HG02610 (cell line): ENCODE measurements around the gene LST1.

Experiments
- ATAC-seq: cut with Tn5 transposase; IDR thresholded peaks from one replicate; pipeline ENCODE4 v1.9.1; 2021; ENCODE audit warnings: mild to moderate bottlenecking, moderate library complexity; ENCODE audit not compliant: unreplicated experiment

LST1 gene

GRCh38 chr6:31559958-31560696 is 25.9 kb upstream of the LST1 start:
- ATAC-seq: peak; percentile 52

DNA sequence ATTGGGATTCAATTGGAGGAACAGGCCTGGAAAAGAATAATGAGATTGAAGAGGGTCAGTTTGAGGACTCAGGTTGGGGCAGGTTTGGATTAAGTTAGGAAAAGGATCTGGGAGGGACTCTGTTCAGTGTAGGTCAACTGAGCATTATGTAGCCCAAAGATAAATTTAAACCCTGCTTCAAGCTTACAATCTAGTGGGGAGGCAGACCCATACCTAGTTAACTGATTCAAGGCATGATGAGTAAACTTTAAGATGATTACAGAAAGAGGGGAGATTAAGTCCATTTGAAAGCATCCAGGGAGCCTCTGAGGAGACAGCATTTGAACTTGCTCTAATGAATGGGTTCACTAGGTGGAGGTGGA is 25.4 kb upstream of the LST1 start:
- ATAC-seq: no peak

DNA sequence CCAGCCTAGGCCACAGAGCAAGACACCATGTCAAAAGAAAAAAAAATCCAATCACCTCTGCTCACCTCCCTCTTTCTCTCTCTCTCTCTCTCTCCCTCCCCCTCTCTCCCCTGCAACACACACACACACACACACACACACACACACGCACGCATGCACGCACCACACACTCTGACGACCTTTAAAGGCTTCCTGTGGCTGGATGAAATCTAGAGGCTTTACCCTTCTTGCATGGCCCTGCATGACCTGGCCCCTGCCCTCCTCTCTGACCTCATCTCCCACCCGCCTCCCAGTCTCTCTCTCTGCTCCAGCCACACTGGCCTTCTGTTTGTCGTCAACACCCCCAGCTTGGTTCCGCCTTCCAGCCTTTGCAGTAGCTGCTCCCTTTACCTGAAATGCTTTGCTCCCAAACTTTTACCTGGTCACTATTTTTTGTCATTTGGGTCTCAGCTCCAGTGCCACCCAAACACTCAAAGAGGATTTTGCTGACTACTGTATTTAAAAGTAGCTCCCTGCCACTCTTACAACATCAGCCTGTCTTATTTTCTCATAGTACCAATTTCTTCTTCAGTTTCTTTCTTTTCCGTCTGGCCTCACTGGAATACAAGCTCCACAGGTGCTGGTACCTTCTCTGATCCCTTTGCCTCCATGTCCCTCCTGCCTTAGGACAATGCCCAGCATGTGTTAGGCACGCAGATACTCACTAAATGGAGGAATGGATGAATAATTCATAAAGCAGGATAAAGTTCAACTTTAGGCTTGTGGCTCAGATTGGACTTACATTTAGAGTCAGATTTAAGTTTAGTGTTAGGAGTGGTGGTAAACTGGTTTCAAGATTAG is 18.3 kb upstream of the LST1 start:
- ATAC-seq: no peak

- peak; percentile 69 for ATAC-seq
Observed at GRCh38 chr6:31568537-31568961, 17.5 kb upstream of the LST1 start.

GRCh38 chr6:31569861-31570536 is 16.1 kb upstream of the LST1 start:
- no peak for ATAC-seq

- no peak for ATAC-seq
Observed at GRCh38 chr6:31572041-31572911, 13.8 kb upstream of the LST1 start, which contains the start of gene LTA. Gene LTA, plus strand, starts transcription at chr6:31572289. Its CDS starts 454 bp downstream, at chr6:31572743.

- no peak for ATAC-seq
Observed at GRCh38 chr6:31573239-31574105, 12.6 kb upstream of the LST1 start.

DNA sequence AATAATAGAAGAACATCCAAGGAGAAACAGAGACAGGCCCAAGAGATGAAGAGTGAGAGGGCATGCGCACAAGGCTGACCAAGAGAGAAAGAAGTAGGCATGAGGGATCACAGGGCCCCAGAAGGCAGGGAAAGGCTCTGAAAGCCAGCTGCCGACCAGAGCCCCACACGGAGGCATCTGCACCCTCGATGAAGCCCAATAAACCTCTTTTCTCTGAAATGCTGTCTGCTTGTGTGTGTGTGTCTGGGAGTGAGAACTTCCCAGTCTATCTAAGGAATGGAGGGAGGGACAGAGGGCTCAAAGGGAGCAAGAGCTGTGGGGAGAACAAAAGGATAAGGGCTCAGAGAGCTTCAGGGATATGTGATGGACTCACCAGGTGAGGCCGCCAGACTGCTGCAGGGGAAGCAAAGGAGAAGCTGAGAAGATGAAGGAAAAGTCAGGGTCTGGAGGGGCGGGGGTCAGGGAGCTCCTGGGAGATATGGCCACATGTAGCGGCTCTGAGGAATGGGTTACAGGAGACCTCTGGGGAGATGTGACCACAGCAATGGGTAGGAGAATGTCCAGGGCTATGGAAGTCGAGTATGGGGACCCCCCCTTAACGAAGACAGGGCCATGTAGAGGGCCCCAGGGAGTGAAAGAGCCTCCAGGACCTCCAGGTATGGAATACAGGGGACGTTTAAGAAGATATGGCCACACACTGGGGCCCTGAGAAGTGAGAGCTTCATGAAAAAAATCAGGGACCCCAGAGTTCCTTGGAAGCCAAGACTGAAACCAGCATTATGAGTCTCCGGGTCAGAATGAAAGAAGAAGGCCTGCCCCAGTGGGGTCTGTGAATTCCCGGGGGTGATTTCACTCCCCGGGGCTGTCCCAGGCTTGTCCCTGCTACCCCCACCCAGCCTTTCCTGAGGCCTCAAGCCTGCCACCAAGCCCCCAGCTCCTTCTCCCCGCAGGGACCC is 11.7 kb upstream of the LST1 start:
- no peak for ATAC-seq

GRCh38 chr6:31575335-31575901 is 10.7 kb upstream of the LST1 start, which contains the start of gene TNF:
Gene TNF, plus strand, starts transcription at chr6:31575565. Its CDS starts 177 bp downstream, at chr6:31575742.
- no peak for ATAC-seq

DNA sequence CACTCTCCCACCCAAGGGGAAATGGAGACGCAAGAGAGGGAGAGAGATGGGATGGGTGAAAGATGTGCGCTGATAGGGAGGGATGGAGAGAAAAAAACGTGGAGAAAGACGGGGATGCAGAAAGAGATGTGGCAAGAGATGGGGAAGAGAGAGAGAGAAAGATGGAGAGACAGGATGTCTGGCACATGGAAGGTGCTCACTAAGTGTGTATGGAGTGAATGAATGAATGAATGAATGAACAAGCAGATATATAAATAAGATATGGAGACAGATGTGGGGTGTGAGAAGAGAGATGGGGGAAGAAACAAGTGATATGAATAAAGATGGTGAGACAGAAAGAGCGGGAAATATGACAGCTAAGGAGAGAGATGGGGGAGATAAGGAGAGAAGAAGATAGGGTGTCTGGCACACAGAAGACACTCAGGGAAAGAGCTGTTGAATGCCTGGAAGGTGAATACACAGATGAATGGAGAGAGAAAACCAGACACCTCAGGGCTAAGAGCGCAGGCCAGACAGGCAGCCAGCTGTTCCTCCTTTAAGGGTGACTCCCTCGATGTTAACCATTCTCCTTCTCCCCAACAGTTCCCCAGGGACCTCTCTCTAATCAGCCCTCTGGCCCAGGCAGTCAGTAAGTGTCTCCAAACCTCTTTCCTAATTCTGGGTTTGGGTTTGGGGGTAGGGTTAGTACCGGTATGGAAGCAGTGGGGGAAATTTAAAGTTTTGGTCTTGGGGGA is 10.0 kb upstream of the LST1 start:
- ATAC-seq: no peak

DNA sequence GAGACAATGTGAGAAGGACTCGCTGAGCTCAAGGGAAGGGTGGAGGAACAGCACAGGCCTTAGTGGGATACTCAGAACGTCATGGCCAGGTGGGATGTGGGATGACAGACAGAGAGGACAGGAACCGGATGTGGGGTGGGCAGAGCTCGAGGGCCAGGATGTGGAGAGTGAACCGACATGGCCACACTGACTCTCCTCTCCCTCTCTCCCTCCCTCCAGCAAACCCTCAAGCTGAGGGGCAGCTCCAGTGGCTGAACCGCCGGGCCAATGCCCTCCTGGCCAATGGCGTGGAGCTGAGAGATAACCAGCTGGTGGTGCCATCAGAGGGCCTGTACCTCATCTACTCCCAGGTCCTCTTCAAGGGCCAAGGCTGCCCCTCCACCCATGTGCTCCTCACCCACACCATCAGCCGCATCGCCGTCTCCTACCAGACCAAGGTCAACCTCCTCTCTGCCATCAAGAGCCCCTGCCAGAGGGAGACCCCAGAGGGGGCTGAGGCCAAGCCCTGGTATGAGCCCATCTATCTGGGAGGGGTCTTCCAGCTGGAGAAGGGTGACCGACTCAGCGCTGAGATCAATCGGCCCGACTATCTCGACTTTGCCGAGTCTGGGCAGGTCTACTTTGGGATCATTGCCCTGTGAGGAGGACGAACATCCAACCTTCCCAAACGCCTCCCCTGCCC is 9.0 kb upstream of the LST1 start:
- no peak for ATAC-seq

- ATAC-seq: no peak
Observed at GRCh38 chr6:31577579-31577966, 8.5 kb upstream of the LST1 start.

GRCh38 chr6:31578184-31579118 is 7.6 kb upstream of the LST1 start:
- ATAC-seq: no peak

GRCh38 chr6:31579119-31579505 is 7.0 kb upstream of the LST1 start:
- ATAC-seq: no peak

GRCh38 chr6:31579546-31580437 is 6.3 kb upstream of the LST1 start:
- ATAC-seq: no peak
